GM23338 (cell line): ENCODE measurements around the gene CAPZB. TPM values are rescaled to one million over a fixed set of nuclear protein-coding genes. Genes with fewer than 3 reads are reported as not detected.

Experiments
- ATAC-seq: fragments of 200-7000 bp; cut with Tn5 transposase; 3 replicates; pipeline ENCODE4 v1.9.1; 2020
- DNase-seq: peaks from one replicate; pipeline ENCODE4 v3.0.0-alpha.2; 2015; ENCODE audit warnings: low spot score
- H2AFZ ChIP-seq: fragments of 200-600 bp; sonication (generic); 2 replicates; pipeline ENCODE4 v1.8.0; 2016; ENCODE audit warnings: antibody characterized with exemption, mild to moderate bottlenecking, moderate library complexity
- H3F3A ChIP-seq: fragments of 200-600 bp; sonication (generic); replicated peaks from 2 replicates; pipeline ENCODE4 v1.8.0; 2017; ENCODE audit warnings: antibody characterized with exemption, mixed run types, low read depth
- H3K27ac ChIP-seq: fragments of 200-600 bp; sonication (generic); 2 replicates; pipeline ENCODE4 v1.6.1; 2016; ENCODE audit warnings: low read depth
- H3K27me3 ChIP-seq: fragments of 200-600 bp; sonication (generic); 2 replicates; pipeline ENCODE4 v1.8.0; 2016; ENCODE audit warnings: mild to moderate bottlenecking, mixed run types, moderate library complexity; ENCODE audit not compliant: insufficient read depth
- H3K36me3 ChIP-seq: fragments of 200-600 bp; sonication (generic); 2 replicates; pipeline ENCODE4 v1.8.0; 2016; ENCODE audit warnings: mild to moderate bottlenecking; ENCODE audit not compliant: insufficient read depth
- H3K4me1 ChIP-seq: fragments of 200-600 bp; sonication (generic); 2 replicates; pipeline ENCODE4 v1.8.0; 2016; ENCODE audit warnings: mild to moderate bottlenecking, moderate library complexity; ENCODE audit not compliant: insufficient read depth
- H3K4me2 ChIP-seq: fragments of 200-600 bp; sonication (generic); 2 replicates; pipeline ENCODE4 v1.7.1; 2017; ENCODE audit warnings: mixed run types
- H3K4me3 ChIP-seq: fragments of 200-600 bp; sonication (generic); 2 replicates; pipeline ENCODE4 v1.6.1; 2016; ENCODE audit warnings: mixed run types
- H3K79me2 ChIP-seq: fragments of 200-600 bp; sonication (generic); replicated peaks from 2 replicates; pipeline ENCODE4 v1.8.0; 2017; ENCODE audit warnings: mild to moderate bottlenecking; ENCODE audit not compliant: insufficient read depth
- H3K9me2 ChIP-seq: fragments of 200-600 bp; sonication (generic); 2 replicates; pipeline ENCODE4 v1.8.0; 2017; ENCODE audit not compliant: insufficient read depth
- H4K20me1 ChIP-seq: fragments of 200-600 bp; sonication (generic); replicated peaks from 2 replicates; pipeline ENCODE4 v1.8.0; 2017; ENCODE audit warnings: mild to moderate bottlenecking; ENCODE audit not compliant: insufficient read depth
- H3K27ac Mint-ChIP-seq: 2 replicates; pipeline ENCODE4 v1.8.0; 2020; ENCODE audit warnings: inconsistent platforms, mild to moderate bottlenecking, moderate library complexity, mixed read lengths
- H3K27me3 Mint-ChIP-seq: 3 replicates; pipeline ENCODE4 v1.8.0; 2022; ENCODE audit warnings: low read depth, mild to moderate bottlenecking, moderate library complexity, mixed read lengths, inconsistent platforms; ENCODE audit not compliant: insufficient read depth, poor library complexity
- H3K36me3 Mint-ChIP-seq: 3 replicates; pipeline ENCODE4 v1.8.0; 2021; ENCODE audit warnings: low read depth, mild to moderate bottlenecking, inconsistent platforms, moderate library complexity, mixed read lengths
- H3K4me1 Mint-ChIP-seq: 3 replicates; pipeline ENCODE4 v1.8.0; 2020; ENCODE audit warnings: mild to moderate bottlenecking, inconsistent platforms, mixed read lengths
- H3K4me3 Mint-ChIP-seq: 3 replicates; pipeline ENCODE4 v1.8.0; 2021; ENCODE audit warnings: moderate library complexity, mild to moderate bottlenecking, inconsistent platforms, mixed read lengths
- H3K9me3 Mint-ChIP-seq: 3 replicates; pipeline ENCODE4 v1.8.0; 2020; ENCODE audit warnings: moderate library complexity, mild to moderate bottlenecking, inconsistent platforms, mixed read lengths
- CREB1 ChIP-seq: fragments of 250-450 bp; sonication (Bioruptor Pico); IDR thresholded peaks from 2 replicates; pipeline ENCODE4 v1.5.0; 2020; ENCODE audit warnings: low read depth, mild to moderate bottlenecking, moderate library complexity
- CTCF ChIP-seq, 2 experiments: fragments of 200-600 bp in 1 of 2; sonication (generic) in 1 of 2; conservative IDR thresholded peaks; 2 replicates each; pipeline versions ENCODE4 v1.5.1 to v1.6.1; 2016 to 2017; ENCODE audit warnings: antibody characterized with exemption in 2 of 2, low read depth in 2 of 2, mild to moderate bottlenecking in 2 of 2, moderate library complexity in 1 of 2
- ETS1 ChIP-seq: IDR thresholded peaks from 2 replicates; pipeline ENCODE4 v1.6.1; 2016; ENCODE audit warnings: antibody characterized with exemption
- EZH2 ChIP-seq: fragments of 200-600 bp; sonication (generic); IDR thresholded peaks from one replicate; pipeline ENCODE4 v1.8.0; 2017; ENCODE audit warnings: antibody characterized with exemption, mild to moderate bottlenecking, low read depth; ENCODE audit not compliant: unreplicated experiment
- EZH2phosphoT487 ChIP-seq: fragments of 200-600 bp; sonication (generic); IDR thresholded peaks from one replicate; pipeline ENCODE4 v1.8.1; 2018; ENCODE audit warnings: antibody characterized with exemption; ENCODE audit not compliant: unreplicated experiment
- JUNB ChIP-seq: IDR thresholded peaks from one replicate; pipeline ENCODE4 v1.6.1; 2016; ENCODE audit warnings: antibody characterized with exemption; ENCODE audit not compliant: unreplicated experiment
- NANOG ChIP-seq: IDR thresholded peaks from 2 replicates; pipeline ENCODE4 v1.6.1; 2016; ENCODE audit warnings: antibody characterized with exemption, borderline replicate concordance
- POLR2AphosphoS5 ChIP-seq: IDR thresholded peaks from 2 replicates; pipeline ENCODE4 v1.6.1; 2016; ENCODE audit warnings: antibody characterized with exemption, low read depth
- STAT1 ChIP-seq: IDR thresholded peaks from one replicate; pipeline ENCODE4 v1.6.1; 2016; ENCODE audit warnings: antibody characterized with exemption; ENCODE audit not compliant: unreplicated experiment
- ZNF114 ChIP-seq: fragments of 250-450 bp; sonication (Bioruptor Pico); IDR thresholded peaks from 2 replicates; pipeline ENCODE4 v1.5.0; 2020; ENCODE audit warnings: mild to moderate bottlenecking, moderate library complexity
- ZNF331 ChIP-seq: fragments of 250-450 bp; sonication (Bioruptor Pico); IDR thresholded peaks from 2 replicates; pipeline ENCODE4 v1.5.0; 2020; ENCODE audit warnings: low read depth, mild to moderate bottlenecking, moderate library complexity
- ZNF462 ChIP-seq: fragments of 250-450 bp; sonication (Bioruptor Pico); IDR thresholded peaks from 2 replicates; pipeline ENCODE4 v1.5.0; 2020; ENCODE audit warnings: mild to moderate bottlenecking, moderate library complexity
- polyA plus RNA-seq: library from polyadenylated mRNA; unstranded; fragments of >200 nt; fragmentation: Nextera tagmentation; extraction: Ambion mirVana; gene quantifications from 2 replicates; pipeline ENCODE4 v1.2.1, GENCODE V29; 2016
- total RNA-seq: library from RNA; depleted of rRNA; stranded (reverse); fragments of >200 nt; shearing (Covaris generic); gene quantifications from 2 replicates; pipeline ENCODE4 v1.2.3, GENCODE V29; 2014
- TF ChIP-seq, protein P1 (sequence below): IDR thresholded peaks from one replicate; pipeline ENCODE4 v1.6.1; 2018; ENCODE audit warnings: antibody characterized with exemption; ENCODE audit not compliant: unreplicated experiment

Gene CAPZB
- total and polyA plus RNA-seq, 2 experiments from 2014 or later, result 195 to 348 TPM

- no peak for TF ChIP-seq CREB1
- TF ChIP-seq ZNF331, result no peak
- TF ChIP-seq EZH2phosphoT487, result no peak
- TF ChIP-seq JUNB, result no peak
- TF ChIP-seq ZNF114, result no peak
- TF ChIP-seq, protein P1, sequence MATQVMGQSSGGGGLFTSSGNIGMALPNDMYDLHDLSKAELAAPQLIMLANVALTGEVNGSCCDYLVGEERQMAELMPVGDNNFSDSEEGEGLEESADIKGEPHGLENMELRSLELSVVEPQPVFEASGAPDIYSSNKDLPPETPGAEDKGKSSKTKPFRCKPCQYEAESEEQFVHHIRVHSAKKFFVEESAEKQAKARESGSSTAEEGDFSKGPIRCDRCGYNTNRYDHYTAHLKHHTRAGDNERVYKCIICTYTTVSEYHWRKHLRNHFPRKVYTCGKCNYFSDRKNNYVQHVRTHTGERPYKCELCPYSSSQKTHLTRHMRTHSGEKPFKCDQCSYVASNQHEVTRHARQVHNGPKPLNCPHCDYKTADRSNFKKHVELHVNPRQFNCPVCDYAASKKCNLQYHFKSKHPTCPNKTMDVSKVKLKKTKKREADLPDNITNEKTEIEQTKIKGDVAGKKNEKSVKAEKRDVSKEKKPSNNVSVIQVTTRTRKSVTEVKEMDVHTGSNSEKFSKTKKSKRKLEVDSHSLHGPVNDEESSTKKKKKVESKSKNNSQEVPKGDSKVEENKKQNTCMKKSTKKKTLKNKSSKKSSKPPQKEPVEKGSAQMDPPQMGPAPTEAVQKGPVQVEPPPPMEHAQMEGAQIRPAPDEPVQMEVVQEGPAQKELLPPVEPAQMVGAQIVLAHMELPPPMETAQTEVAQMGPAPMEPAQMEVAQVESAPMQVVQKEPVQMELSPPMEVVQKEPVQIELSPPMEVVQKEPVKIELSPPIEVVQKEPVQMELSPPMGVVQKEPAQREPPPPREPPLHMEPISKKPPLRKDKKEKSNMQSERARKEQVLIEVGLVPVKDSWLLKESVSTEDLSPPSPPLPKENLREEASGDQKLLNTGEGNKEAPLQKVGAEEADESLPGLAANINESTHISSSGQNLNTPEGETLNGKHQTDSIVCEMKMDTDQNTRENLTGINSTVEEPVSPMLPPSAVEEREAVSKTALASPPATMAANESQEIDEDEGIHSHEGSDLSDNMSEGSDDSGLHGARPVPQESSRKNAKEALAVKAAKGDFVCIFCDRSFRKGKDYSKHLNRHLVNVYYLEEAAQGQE, result no peak
- TF ChIP-seq STAT1, result no peak
- TF ChIP-seq ETS1, result no peak
- TF ChIP-seq POLR2AphosphoS5, result no peak
- TF ChIP-seq NANOG, result no peak
- no peak for TF ChIP-seq CTCF (conservative IDR thresholded peaks at IDR 0.05; ENCODE audit: low read depth in 2 of 2)
- no peak for TF ChIP-seq EZH2
- TF ChIP-seq ZNF462 (CRISPR knock-in tag), result no peak
- Histone ChIP-seq H3K9me2 (no peaks in the 10 kb centered on the region), H4K20me1 (no peaks in the 10 kb centered on the region), H3K4me3 (no peak overlapping the region), H2AFZ (no peak overlapping the region), H3K79me2 (no peaks in the 10 kb centered on the region), H3F3A (peaks cover 21% of the 10 kb centered on the region), H3K4me2 (no peak overlapping the region; the same call in 1 of the 2 replicates), H3K27me3 (no peaks in the 10 kb centered on the region), H3K4me1 (peaks cover 11% of the 10 kb centered on the region), H3K27ac (no peak overlapping the region), H3K36me3 (no peaks in the 10 kb centered on the region; the same call in 1 of the 2 replicates)
- ATAC-seq, result no peak
- Mint-ChIP-seq H3K27me3 (peaks cover 34% of the 10 kb centered on the region), H3K27ac (no peak overlapping the region), H3K4me1 (peaks cover 39% of the 10 kb centered on the region), H3K36me3 (peaks cover 47% of the 10 kb centered on the region), H3K9me3 (no peaks in the 10 kb centered on the region), H3K4me3 (no peak overlapping the region; the same call in 2 of the 3 replicates)
- no peak for DNase-seq
These were observed 144.9 kb downstream of the CAPZB start for GRCh38 chr1:19340387-19340937.
